GM19035 (cell line): ENCODE data around the gene MAGI2.

Experiments
- ATAC-seq: cut with Tn5 transposase; IDR thresholded peaks from one replicate; pipeline ENCODE4 v1.9.1; 2021; ENCODE audit not compliant: unreplicated experiment

Gene MAGI2

DNA sequence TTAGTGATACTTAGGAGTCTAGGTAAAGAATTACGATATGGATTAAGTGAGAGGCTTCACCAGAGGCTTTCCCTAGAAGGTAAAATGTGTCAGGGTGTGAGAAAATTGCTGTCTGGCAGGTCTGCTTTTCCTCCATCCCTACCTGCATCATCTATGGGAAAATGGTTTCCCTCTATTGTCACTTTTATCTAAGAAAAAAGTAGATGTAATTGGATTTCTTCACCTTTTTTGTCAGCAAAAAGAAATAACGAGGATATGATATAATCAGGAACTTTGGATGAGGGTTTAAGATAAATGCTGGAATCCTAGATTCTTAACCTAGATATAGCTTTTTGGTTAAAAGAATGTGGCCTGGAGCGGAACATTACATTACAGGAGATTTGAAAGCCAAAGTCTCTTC, 146.1 kb downstream of the MAGI2 start:
- ATAC-seq: no peak

DNA sequence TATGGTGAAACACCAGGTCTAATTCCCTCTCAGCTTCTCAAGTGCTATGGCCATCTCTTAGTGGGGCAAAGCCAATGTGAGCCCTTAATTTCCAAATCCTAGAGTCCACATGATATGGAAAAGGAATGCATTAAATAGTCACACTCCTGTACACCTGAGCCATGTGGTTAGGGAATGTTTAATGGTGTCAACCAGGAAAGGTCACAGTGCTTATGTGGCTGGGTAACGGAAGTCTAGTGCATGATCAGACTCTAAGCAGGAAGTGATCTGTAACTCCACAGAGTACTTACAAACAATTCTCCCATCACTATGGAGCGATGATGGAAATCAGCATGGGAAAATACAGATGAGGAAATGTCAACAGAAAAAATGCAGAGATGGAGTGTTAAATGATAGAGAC, 148.8 kb downstream of the MAGI2 start:
- ATAC-seq: no peak

DNA sequence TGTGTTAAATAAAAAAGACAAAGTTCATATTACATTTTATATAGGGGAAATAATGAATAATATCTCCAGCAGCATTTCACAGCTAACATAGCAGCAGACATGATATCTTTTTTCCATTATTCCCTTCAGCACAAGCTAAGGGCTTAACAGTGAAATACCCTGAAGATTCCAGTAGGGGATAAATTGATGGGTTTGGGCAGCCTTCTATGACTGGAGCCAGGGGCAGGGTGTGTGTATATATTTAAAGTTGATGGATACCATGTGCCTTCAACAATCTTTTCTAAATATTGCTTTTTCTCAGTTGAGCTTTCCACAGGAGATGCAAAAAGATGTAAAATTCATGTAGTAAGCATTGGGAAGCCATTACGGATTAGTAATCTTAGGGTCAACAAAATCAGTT, 151.2 kb downstream of the MAGI2 start:
- ATAC-seq: no peak

DNA sequence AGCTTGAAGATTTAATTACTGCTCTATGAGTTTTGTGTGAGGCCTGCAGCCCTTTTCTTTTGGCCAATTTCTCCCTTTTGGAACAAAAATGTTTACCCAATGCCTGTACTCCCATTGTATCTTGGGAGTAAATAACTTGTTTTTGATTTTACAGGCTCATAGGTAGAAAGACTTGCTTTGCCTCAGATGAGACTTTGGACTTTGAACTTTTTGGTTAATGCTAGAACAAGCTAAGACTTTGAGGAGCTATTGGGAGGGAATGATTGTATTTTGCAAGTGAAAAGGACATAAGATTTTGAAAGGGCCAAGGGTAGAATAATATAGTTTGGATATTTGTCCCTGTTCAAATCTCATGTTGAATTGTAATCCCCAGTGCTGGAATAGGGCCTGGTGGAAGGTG, 152.0 kb downstream of the MAGI2 start:
- no peak for ATAC-seq

DNA sequence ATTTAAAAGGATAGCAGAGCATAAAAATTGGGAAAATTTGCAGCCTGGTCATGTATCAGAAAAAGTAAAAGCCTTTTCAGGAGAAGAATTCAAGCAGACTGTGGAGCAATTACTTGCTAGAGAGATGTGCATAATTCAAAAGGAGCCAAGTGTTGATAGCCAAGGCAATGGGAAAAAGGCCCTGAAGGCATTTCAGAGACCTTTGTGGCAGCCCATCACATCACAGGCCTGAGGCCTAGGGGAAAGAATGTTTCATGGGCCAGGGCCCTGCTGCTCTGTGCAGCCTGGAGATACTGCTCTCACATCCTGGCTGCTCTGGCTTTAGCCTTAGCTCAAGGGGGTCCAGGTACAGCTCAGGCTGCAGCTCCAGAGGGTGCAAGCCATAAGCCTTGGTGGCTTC, 152.9 kb downstream of the MAGI2 start:
- no peak for ATAC-seq

DNA sequence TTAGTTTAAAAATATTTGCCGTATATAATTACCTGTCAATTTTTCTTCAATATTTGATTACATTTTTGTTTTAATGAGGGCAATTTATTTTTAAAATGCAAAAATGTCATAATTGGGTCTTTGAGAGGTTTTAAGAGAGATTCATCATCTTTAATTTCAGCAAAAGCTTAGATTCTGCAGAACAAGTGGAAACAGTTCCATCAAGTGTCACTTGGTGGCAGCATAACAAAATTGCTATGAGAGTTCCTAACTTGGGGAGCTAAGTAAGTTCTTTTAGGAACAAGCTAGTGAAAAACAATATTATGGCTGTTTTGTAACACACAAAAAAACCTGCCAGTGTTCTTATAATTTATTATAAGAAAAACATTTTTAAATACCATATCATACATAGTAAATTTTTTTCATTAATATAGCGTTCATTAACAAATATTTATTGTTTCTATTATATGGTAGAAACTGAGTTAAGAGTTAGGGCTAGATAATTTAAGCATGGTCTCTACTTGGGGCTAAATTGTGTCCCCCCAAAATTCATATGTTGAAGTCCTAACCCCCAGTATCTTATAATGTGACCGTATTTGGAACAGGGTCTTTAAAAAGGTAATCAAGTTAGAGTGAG, 155.2 kb downstream of the MAGI2 start:
- no peak for ATAC-seq

DNA sequence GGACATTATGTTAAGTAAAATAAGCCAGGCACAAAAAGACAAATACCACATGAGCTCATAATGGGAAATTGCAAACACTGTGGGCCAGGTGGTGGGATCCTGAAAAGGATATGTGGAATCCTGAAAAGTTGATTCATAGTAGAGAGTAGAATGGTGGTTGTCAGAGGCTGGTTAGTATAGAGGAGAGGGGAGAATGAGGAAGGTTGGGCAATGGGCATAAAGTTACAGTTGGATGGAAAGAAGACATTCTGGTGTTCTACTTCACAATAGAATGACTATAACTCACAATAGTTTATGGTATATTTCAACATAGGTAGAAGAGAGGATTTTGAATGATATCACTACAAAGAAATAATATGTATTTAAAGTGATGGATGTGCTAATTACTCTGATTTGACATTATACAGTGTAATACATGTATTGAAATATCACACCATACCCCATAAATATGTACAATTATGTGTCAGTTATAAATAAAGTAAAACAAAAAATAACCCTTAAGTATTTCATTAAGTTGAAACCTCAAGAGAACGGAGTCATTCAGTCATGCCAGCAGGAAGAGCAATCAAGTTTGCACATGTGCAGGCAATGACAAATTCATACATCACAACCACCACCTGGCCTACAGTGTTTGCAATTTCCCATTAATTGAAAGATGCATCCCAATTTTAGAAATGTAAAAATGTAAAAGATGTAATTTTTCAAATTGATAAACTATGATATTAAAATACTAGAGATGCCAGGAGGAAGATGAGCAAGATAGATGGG, 156.7 kb downstream of the MAGI2 start:
- no peak for ATAC-seq

DNA sequence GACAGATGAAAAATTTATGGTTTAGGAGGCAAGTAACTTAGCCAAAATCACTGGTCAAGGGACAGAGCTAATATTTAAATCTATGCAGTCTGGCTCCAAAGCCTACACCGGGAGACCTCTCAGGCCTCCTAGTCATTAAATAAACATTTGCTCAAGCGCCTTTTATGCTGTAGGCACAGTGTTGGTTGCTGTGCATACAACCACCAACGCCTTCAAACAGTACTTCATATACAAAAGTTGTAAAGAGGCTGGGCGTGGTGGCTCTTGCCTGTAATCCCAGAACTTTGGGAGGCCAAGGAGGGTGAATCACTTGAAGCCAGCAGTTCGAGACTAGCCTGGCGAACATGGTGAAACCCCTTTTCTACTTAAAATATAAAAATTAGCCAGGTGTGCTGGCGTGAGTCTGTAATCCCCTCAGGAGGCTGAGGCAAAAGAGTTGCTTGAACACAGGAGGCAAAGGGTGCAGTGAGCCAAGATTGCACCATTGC, 159.8 kb downstream of the MAGI2 start:
- no peak for ATAC-seq

DNA sequence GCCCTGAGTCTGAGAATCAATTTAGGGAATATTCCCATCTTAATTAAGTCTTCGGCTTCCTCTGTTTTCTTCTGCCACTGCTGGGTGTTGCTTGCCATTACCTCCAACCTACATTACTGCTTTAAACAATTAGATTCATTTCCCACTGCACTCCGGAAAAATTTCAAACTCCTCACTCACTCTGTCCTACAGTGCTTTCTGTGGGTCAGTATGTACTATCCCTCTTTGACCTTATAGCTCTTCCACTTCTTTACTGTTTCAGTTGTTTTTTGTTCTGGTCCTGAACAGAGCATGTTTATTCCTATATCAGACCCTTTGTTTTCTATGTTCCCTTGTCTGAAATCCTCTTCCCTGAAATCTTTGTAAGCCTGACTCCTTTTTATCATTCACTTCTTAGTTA, 160.6 kb downstream of the MAGI2 start:
- no peak for ATAC-seq

DNA sequence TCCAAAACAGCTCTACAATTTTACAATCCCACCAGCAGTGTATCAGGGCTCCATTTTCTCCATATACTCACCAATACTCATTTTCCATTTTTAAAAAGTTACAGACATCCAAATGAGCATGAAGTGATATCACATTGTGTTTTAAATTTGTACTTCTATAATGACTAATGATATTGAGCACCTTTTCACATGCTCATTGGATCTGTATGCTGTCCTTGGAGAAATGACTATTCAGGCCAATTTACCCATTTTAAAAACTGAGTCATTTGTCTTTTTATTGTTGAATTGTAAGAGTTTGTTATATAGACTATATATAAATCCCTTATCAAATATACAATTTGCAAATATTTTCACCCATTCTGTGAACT, 162.0 kb downstream of the MAGI2 start:
- no peak for ATAC-seq

DNA sequence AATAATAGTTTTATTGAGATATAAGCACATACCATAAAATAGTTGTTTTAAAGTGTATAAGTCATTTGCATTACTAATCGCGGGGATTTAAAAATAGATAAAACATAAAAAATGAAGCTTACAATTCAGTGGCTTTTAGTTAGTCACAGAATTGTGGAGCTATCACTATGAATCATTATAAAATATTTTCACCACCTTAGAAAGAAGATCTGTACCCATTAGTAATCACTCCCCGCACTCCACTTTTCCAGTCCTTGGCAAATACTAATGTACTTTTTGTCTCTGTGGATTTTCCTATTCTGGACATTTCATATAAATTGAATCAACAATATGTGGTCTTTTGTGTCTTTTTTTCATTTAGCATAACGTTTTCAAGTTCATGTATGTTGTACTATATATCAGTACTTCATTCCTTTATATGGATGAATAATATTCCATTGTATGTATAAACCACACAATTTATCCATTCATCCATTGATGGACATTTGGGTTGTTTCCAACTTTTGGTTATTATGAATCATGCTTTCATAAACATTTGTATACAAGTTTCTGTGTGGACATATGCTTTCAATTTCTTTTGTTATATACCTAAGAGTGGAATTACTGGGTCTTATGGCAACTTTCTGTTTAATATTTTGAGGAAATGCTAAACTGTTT, 162.5 kb downstream of the MAGI2 start:
- ATAC-seq: no peak

DNA sequence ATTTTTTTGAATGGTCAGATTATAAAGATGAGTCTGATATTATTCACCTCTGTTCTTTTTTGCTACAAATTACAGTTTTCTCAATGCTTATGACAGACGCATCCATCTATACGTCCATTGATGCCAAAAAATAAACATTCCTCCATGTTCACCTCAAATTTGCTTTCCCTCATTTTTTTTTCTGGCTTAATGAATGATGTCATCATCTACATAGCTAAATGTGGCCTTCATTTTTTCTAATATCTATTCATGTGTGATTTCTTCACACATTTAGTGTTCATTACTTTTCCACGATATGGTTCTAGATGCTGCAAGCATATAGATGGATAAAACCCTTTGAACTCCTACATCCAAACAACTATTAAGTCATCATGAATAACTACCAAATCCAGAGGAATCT, 163.1 kb downstream of the MAGI2 start:
- ATAC-seq: no peak

DNA sequence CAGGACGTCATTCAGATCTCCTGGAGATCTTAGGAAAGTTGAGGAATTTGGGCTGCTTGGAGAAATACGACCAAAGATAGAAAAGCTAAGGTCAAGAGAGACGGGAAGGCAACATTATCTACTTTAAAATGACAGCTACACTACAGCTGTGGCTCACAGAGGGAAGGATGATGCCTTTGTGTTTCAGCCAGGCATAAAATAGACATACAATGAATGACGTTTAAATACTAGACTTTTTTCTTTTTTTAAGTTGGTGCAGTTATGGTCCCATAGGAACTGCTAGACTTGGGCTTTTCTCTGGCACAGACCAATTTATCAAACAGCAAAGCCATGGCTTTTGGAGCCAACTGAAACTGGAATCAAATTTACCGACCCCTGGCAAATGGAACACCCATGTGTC, 164.8 kb downstream of the MAGI2 start:
- ATAC-seq: no peak

DNA sequence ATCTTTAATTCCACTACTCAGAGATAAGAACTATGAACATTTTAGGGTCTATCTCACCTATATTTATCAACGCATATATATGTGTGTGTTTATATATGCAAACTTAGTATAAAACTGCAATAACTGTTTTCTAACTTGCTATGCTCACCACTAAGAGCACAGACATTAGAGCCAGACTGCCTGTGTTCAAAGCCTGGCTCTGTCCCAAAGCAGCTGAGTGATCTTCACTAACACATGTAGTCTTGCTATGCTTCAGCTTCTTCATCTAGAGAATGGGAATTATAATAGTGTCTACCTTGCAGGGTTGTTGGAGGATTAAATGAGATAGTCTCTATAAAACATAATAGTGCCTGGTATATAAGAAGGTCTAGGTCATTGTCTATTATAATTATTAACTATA, 165.5 kb downstream of the MAGI2 start:
- ATAC-seq: no peak

DNA sequence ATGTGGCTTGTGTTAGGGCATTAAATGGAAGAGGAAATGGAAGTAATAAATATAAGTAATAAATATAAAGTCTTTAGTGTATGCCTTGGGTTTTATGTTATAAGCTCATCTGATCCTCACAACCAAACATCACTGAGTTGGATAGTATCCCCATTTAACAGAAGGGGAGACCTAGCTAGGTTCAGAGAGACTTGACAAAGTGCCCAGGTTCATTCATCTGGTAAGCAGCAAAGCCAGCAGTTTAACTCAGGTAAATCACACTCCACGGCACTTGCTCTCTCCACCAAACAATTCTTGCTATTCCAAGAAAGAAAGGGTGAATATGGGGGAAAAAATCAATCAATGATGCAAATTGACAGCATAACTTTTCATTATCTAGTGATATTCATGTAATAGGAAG, 167.3 kb downstream of the MAGI2 start:
- no peak for ATAC-seq

DNA sequence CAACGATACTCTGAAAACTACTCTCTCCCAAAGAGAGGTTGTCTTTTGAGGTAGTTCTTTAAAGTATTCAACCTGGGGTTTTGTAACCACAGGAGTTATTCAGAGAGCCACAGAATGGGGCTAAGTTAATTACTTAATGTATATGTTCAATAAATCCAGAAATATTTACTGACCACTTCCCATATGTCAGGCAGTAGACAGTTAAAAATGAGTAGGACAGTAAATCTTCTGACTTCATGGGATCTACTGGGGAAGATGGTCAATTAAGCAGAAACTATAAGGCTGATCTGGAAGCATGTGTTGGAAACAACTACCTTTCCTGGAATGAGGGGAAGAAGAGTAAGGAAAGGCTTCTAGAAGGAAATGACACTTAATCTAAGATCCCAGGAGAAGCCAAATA, 167.7 kb downstream of the MAGI2 start:
- ATAC-seq: no peak

DNA sequence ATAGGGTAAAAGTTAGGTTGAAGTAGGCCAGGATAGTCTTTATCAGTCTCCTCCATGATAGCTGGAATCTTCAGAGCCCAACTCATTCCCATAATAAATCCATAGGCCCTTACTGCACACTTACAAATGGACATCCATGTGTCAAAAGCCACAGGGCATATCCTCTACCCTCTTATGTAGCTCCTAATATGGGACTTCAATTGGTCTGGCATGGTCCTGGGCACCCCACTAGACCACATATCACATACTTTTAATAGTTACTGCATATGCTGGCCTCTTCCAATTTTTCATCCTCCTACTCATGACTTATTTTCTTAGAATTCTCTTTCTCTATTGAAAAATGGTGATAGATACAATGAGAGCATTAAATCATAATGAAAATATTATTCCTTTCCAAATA, 169.3 kb downstream of the MAGI2 start:
- ATAC-seq: no peak

DNA sequence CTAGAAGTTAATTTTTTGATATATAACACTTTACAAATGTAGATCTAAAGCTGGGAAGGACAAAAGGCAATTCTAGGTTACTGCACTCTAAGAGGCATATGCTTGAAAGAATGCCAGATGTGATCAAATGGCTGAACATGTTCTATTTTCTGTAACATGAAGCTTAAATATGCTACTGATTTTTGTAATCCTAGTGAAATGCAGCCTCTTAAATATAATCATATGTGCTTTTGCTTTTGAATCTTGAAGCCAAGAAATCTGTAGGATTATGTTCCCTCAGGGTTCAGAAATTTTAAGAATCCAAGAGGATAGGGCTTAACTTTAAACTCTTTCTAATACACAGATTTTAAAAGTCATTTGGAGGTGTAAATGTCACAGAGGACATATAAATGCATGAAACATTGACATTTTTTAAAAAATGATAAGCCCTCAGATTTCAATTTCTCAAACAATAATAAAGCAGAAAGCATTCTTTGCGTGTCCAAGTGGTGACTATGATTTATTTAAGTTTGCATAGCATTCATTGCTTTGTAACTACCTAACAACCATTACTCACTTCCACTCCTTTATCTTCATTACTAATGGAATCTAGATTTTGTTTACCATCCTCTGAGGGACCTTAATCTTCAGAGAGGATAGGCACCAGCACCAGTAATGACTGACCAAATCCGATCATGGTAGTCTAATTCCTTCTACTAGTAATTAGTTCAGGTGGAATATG, 170.4 kb downstream of the MAGI2 start:
- ATAC-seq: no peak

DNA sequence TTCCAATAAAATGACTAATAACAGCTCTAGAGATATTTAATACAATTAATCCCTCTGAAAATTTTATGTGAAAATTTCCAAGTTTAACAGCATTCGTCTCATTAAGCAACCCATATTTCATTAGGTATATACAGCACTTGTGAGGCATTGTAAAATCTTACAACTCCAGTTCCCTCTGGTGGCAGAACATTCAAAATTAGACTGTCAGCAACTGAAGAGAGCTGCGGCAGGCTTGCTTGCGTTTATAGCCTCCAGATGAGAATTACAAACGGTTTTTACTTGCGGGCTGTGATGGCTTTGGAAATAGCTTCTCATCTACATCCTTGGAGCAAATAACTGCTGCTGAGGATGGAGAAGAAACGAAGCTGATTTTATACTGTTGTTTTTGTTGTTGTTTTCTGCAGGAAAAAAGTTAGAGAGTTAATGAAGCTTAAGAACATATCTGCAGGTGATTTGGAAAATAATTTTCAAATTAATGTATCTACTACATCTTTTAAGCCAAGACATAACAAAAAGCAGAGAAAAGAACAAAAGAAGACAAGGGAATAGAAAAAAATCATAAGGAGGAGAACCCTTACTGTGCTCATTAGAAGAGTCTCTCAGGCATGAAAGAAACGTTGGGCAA, 171.3 kb downstream of the MAGI2 start:
- no peak for ATAC-seq

DNA sequence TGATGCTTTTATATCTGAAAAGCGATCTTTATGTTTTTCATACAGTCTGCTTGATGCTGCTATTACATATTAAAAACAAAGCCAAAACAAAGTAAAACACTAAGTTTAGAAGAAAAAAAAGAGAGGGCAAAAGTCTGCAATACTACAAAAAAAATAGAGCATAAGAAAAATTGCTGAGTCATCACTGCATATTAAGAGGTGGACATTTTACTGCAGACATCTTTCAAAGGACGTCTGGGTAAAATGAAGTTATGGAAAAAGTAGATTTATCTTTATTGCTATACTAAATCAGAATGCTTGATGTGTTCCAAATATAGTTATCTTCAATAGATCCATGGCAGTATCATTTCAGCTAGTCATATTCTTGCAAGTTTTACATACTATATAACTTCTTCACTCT, 172.0 kb downstream of the MAGI2 start:
- ATAC-seq: no peak

DNA sequence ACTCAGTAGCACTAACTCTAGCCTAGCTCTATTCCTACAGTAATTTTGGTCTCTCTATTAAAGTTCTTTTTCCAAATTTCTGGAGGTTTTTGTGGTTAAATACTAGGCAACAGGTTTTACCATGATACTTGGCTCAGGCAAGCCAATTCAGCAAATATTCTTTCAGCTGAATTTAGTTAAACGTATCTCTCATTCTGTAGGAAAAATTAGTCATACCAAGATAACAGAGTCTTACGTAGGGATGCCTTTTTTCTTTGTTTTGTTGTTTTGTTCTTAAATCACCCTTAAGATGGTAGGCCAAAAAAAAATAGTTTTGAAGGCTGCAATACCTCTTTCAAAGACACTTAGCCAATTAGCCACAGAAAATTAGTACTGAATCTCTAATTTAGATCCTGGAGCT, 180.5 kb downstream of the MAGI2 start:
- ATAC-seq: no peak
